Left colon (tissue), 2 donors: ENCODE results near the gene IQUB. TPM values are rescaled to one million over a fixed set of nuclear protein-coding genes. Genes with fewer than 3 reads are reported as not detected.
"Not testable (repeated sequence)": the region's sequence is repeated elsewhere in the genome, so short reads cannot be mapped to it uniquely, and the experiment has no call there.

Experiments used
- ATAC-seq: fragments of 200-7000 bp; cut with Tn5 transposase; one replicate; pipeline ENCODE4 v1.9.1; 2020; ENCODE audit warnings: mild to moderate bottlenecking, moderate library complexity
- DNase-seq, 2 donors: peaks; one replicate each; pipeline ENCODE4 v3.0.0-alpha.2; 2020
- intact Hi-C, 2 donors: fragments of 100-400 bp; cut with DNase I in 1 of 2; cut with micrococcal nuclease in 1 of 2; formaldehyde crosslinking; loops; one replicate each; pipeline versions ENCODE4 v1.11.2 to v1.14.0; 2022; cut with DNase I, micrococcal nuclease
- total RNA-seq, 2 donors: library from RNA; stranded (reverse); fragmentation: NEBNext Ultra II Directional; extraction: Animal tissue kit (Norgen Biotek cat#: 25700); gene quantifications; one replicate each; pipeline ENCODE4 v1.2.1, GENCODE V29; 2021
- donor health status: DM: no; HTN: no; CAD: no.
- donor health status: DM: yes; HTN: yes; CAD: no.

Gene IQUB
- total RNA-seq, 2 donors from 2014 or later: 0.25 TPM; not detected in 1

DNA sequence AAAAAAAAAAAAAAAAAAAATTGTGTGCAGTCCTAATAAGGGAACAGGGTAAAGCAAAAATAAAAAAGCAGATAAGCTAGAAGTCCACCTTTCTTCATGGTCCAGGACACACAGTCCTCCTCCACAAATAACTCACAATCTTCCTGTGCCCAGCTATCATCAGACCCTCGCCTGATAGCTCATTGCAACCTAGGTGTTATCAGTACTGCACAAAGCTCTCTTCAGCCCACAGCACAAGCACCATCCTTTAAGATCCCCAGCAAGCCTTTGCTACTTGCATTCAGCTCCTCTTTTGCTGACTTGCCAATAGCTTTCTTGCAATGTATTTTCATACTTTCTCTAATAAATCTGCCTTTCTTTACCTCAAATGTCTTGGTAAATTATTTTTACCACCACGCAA is 18.2 kb upstream of the IQUB start:
- ATAC-seq (no peak), DNase-seq (no peak)
- intact Hi-C loops: loop anchor here in 1 of 2 donors (10.0 kb wide), 1 partner anchor 202 kb away; no protein-coding TSS in a partner anchor

DNA sequence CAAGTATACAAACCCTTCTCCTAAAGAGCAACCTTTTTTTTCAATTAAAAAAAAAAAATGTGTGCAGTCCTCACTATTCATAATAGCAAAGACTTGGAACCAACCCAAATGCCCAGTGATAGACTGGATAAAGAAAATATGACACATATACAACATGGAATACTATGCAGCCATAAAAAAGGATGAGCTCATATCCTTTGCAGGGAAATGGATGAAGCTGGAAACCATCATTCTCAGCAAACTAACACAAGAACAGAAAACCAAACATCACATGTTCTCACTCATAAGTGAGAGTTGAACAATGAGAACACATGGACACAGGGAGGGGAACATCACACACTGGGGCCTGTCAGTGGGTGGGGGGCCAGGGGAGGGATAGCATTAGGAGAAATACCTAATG is 17.7 kb upstream of the IQUB start:
- intact Hi-C loops: loop anchor here in 1 of 2 donors (10.0 kb wide), 1 partner anchor 203 kb away; no protein-coding TSS in a partner anchor
- DNase-seq, ATAC-seq: not testable (repeated sequence)

DNA sequence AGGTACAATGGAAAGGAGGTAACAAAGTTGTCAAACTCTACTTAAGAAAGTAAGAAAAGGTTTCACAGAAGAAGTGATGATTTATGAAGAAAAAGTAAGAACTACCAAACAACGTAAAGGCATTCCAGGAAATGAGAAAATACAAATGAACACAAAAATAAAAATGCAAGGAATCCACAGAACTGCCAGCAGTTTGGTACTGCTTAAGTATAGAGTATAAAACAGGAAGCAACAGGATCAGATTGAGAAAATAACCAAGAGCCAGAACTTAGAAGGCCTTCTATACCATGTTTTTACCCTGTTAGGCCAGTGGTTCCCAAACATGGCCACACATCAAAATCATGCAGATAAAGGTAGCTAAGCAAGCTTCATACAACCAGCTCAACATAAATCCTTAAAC is 14.0 kb upstream of the IQUB start:
- no peak for DNase-seq
- intact Hi-C loops: no loop called here
- ATAC-seq: no peak

DNA sequence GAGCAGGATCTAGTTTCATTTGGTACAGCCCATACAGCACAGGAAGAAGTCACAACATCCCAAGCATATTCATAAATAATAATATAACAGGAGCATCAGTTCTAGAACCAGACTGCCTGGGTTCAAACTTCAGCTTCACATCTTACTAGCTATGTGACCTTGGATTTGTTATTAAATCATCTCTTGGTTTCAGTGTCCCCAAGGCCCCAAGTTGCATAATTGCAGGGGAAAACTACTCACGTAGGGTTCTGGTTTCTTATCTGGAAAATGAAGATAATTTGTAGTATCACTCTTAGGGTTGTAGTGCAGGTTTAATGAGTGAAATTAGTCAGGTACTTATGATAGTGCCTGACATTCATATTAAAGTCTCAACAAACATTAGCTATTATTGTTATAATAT is 5.5 kb upstream of the IQUB start:
- no peak for DNase-seq
- intact Hi-C loops: no loop called here
- no peak for ATAC-seq

DNA sequence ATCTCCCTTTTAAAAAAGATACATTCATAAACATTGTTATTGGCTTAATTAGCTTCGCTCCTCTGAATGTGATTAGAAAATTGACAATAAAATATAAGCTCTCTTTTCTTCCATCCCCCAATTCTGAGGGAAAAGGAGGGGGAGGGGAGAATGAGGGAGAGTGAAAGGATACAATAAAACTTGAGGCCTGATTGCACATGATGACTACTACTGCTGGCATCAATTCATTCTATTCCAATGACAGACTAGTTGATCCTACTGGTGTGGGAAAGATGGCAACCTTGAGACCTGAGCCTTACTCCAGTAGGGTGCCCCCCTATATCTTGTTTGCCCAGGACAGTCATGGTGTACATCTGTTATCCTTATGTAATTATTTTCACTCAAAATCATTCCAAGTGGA is 4.5 kb upstream of the IQUB start:
- DNase-seq (no peak), ATAC-seq (no peak)
- intact Hi-C loops: no loop called here

DNA sequence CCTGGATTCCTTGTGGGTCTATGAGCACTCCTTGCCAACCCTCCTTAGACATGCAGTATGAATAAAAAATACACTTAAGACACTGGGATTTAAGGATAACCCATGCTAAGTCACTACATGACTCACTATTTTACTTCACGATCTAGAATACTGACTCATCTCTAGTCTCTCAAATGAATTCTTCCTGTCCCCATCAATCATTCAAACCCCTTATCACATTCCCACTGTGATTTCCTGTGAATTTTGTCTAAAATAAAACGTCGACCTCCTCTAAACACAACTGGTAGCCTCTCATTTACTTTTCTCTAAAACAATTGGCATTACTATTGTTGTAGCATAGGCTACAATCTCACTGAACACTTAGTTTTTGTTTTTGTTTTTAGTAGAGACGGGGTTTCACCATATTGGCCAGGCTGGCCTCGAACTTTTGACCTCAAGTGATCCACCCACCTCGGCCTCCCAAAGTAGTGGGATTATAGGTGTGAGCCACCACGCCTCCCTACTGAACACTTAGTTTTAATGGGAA is 3.9 kb upstream of the IQUB start:
- DNase-seq (no peak), ATAC-seq (no peak)
- intact Hi-C loops: no loop called here

DNA sequence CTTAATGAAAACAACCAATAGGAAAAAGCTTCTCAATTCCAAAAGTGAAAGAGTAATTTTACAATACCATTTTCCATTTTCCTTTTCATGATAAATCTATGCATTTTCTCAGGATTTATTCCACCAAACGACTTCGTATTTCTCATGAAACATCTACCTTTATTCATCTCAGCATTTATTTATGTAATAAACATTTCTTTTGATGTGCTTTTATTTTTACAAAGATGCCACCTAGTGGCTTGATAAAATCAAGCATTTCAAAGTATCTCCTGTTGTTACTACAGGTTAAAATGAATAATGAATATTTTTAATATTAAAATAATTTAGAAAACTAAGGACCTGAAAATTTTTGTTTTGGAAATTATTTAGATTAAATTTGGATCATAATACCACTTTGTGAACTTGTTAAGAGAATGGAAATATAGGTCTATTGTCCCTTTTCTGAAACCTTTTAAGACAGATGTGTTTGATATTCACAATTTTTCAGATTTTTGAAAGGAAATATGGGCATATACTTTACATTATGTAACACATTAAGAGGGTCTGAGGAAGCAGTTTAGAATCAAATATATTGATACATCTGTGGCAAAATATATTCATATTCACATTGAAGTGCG is 2.7 kb upstream of the IQUB start:
- no peak for DNase-seq
- intact Hi-C loops: no loop called here
- no peak for ATAC-seq

DNA sequence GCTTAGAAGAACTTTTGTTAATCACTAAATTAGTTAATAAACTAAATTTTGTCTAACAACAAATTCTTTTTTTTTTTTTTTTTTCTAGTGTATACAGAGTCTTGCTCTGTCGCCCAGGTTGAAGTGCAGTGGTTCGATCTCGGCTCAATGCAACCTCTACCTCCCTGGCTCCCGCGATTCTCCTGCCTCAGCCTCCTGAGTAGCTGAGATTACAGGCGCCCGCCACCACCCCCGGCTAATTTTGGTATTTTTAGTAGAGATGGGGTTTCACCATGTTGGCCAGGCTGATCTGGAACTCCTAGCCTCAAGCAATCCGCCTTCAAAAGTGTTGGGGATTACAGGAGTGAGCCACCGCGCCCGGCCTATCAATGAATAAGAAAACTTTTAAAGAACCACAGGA is 1.1 kb upstream of the IQUB start:
- no peak for ATAC-seq
- intact Hi-C loops: no loop called here

DNA sequence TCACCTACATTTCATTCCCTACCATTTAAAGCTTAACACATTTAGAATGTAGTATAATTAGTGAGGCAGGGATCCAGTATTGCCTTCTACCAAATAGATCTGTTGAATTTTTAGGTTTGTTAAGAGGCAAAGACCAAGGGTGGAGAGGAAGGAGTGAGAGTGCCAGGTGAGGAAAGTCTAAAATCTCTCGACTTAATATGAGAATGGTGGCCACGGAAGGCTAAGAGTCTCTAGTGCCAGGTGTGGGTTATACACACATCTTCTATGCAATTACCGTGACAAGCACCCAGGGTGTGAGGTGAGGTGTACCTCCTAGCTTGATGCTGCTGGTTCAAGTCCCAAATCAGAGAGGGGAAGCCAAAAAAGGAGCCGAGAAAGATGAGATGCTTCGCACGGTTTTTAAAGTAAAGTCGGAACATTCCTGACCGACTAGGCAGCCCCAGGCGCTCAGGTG is 439 bp downstream of the IQUB start:
- intact Hi-C loops: no loop called here
- ATAC-seq (no peak), DNase-seq (no peak)

More for the DNA sequence above, 1.1 kb upstream of the IQUB start:
- peak in 1 of 2 donors; percentile 29 for DNase-seq

DNA sequence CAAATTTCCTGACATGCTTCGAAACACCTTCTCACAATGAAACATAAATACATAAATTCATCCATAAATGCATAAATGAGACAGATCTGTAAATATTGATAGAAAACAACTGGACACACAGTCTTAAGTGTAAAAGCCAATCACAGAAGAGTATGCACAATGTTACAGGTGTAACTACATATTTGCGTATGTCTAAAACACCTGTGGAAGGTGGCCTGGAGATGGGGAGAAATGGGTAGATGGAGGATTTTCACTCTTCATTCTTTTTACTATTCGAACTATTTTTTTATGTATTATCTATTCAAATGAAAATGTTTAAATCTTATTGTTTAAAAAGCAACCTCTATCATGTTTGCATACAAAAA is 860 bp downstream of the IQUB start:
- ATAC-seq (no peak), DNase-seq (no peak)
- intact Hi-C loops: no loop called here

DNA sequence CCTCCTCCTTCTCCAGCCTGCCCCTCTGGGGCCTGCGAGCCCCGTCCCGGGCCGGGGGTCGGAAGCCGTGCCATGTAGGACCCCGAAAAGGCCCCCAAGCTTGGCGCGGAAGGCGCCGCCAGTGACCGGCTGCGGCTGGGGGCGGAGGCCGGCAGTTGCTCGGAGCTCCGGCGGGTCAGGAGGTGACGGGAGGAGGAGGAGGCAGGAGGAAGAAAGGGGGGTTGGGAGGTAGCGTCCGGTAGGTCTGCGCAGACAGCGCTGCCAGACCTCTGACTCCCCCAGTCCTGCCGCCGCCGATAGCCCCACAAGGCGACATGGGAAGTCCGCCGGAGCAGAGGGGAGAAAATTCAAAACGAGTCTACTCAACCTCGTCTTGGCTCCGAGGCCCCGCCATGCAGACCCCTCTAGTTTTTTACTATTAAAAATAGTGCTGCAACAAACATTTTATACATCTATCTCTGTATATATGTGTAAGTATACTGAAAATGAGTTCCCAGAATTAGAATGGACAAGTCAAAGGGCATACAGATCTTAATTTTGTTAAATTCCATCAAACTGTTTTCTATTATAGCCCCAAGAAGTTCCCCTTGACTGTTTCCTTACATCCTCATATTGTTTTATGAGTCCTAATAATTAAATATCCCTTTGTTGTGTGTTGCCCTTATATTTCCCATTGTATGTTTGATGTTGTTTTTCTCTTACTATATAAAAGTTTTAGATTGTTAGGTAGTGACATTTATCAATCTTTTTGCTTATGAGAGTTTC is 1.4 kb downstream of the IQUB start:
- ATAC-seq, intact Hi-C loops: not testable (repeated sequence)
- peak; percentile 36 to 37 for DNase-seq

DNA sequence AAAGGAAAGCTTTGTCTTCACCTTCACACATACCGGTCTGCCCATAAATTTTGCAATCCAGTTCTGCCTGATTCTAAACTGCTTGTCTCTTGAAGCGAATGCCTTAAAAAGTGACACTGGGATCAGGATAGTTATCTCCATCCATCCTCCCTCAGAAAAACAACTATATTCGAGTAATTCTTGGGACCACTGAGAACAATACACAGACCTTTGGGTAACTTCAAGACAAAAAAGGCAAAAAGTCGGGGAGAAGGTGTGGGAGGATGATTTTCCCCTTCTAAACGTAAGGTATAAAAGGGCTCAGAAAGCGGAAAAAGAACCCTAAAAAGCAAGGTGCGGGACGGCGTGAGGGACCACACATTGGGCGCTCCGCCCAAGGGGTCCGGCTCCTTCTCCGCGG is 2.1 kb downstream of the IQUB start:
- intact Hi-C loops, DNase-seq, ATAC-seq: not testable (repeated sequence)

DNA sequence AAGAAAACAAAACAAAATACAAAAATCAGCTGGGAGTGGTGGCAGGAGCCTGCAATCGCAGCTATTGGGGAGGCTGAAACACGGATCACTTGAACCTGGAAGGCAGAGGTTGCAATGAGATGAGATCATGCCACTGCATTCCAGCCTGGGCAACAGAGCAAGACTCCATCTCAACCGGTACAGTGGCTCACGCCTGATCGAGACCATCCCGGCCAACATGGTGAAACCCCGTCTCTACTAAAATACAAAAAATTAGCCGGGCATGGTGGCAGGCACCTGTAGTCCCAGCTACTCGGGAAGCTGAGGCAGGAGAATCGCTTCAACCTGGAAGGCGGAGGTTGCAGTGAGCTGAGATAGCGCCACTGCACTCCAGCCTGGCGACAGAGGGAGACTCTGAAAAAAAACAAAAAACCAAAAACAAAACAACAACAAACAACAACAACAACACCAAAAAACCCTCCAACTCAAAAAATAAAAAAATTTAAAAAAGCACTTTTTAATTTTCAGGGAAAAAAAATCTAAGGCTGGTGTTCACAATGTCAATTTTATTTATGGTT is 4.3 kb downstream of the IQUB start:
- intact Hi-C loops, DNase-seq, ATAC-seq: not testable (repeated sequence)

DNA sequence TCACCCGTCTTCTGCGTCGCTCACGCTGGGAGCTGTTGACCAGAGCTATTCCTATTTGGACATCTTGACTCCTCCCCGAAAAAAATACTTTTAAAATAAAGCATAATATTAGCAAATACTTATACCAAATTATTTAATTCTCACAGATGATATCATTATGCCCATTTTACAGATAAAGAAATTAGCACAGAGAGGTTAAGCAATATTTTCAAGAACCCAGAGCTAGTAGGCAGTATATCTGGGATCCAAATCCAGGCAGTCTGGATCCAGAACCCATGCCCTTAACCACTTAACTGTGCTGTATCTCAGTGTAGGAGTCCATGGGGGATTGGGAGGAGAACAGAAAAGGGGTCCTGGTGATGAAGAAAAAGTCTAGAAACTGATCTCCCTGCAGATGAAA is 6.1 kb downstream of the IQUB start:
- intact Hi-C loops: no loop called here
- peak; percentile 40 for ATAC-seq
- DNase-seq: no peak

DNA sequence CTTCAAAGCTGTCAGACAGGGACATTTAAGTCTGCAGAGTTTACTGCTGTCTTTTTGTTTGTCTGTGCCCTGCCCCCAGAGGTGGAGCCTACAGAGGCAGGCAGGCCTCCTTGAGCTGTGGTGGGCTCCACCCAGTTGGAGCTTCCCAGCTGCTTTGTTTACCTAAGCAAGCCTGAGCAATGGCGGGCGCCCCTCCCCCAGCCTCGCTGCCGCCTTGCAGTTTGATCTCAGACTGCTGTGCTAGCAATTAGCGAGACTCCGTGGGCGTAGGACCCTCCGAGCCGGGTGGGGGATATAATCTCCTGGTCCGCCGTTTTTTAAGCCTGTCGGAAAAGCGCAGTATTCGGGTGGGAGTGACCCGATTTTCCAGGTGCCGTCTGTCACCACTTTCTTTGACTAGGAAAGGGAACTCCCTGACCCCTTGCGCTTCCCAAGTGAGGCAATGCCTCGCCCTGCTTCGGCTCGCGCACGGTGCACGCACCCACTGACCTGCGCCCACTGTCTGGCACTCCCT is 6.6 kb downstream of the IQUB start:
- intact Hi-C loops, ATAC-seq: not testable (repeated sequence)
- peak in 1 of 2 donors; percentile 24 for DNase-seq

DNA sequence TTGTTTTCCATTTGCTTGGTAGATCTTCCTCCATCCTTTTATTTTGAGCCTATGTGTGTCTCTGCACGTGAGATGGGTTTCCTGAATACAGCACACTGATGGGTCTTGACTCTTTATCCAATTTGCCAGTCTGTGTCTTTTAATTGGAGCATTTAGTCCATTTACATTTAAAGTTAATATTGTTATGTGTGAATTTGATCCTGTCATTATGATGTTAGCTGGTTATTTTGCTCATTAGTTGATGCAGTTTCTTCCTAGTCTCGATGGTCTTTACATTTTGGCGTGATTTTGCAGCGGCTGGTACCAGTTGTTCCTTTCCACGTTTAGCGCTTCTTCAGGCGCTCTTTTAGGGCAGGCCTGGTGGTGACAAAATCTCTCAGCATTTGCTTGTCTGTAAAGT is 7.9 kb downstream of the IQUB start:
- DNase-seq, intact Hi-C loops, ATAC-seq: not testable (repeated sequence)

DNA sequence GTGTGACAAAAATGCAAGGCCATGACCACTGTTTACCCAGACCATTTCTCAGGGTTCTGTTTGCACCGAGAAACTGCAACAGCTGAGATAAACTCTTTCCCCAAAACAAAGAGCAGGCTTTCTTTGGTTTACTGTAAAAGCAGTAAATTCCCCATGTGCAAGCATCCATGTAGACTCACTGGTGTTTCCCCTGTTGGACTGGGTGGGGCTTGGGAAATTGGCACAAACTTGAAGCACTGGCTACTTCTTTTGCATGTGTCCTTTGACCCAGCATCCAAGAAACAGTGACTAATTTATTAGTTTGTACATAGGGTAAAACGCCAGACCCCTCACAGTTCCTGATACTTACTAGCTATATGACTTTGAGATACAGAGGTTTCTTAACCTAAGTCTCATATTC is 12.3 kb downstream of the IQUB start:
- intact Hi-C loops: no loop called here
- peak; percentile 32 for ATAC-seq
- no peak for DNase-seq

DNA sequence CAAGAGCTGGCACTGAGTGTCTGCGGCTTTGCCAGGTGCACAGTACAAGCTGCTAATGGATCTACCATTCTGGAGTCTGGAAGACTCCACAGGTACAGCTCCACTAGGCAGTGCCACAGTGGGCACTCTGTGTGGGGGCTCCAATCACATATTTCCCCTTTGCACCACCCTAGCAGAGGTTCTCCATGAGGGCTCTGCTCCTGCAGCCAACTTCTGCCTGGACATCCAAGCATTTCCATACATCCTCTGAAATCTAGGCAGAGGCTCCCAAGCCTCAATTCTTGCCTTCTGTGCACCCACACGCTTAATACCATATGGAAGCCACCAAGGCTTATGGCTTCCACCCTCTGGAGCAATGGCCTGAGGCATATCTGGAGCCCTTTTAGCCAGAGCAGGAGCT is 29.2 kb downstream of the IQUB start:
- intact Hi-C loops: no loop called here
- ATAC-seq: no peak

DNA sequence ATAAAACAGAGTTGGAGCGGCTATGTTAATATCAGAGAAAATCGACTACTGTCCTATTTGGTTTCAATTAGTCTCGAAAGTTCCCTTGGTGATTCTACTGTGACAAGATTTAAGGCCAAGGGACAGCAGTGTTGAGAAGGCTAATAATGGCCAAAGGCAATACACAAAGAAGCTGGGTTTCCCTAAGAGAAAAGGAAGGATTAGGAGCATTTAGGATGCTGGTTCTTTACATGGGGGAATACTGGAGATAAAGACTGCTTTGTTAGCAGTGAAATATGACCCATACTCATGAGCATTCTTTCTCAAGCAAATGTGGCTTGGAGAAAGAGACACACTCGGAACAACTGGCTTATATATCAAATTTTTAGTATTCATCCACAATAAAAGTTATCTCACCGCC is 32.2 kb downstream of the IQUB start:
- intact Hi-C loops: no loop called here
- DNase-seq (no peak), ATAC-seq (no peak)

More for the DNA sequence above, 29.2 kb downstream of the IQUB start:
- DNase-seq: no peak
